ENCODE measurements around the gene TPK1.

TPK1 gene

DNA sequence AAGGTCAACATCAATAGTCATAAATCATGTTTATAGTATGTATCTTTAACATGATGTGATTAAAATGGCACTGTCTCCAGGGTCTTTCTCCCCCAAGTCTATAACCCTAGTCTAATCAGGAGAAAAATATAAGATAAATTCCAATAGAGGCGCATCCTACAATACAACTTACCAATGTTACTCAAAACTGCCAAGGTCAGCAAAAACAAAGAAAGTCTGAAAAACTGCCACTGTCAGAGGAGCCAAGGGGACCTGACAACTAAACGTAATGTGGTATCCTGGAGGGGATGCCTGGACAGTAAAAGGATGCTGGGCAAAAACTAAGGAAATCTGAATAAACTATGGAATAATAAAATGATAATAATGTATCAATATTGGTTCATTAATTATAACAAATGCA is 63.9 kb downstream of the TPK1 start:
- no peak for DNase-seq (ENCODE audit: low read depth)

DNA sequence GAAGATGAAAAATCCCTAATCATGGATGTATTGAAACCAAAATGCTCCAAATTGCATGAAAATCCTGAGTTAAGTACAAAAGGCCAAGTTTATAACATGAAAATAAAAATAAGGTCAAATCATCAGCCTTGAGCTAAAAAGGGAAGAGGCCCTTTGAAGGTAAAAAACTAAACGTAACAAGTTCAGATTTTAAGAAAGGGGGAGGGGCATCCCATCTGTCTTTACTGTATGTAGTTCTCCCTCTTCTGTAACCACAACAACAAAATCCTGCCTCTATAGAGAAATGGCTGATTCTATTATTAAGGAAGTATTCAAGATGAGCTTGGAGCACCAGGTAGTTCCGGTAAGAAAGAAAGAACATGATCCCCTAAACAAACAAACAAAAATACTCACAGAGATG is 64.7 kb downstream of the TPK1 start:
- TF ChIP-seq, protein P1, sequence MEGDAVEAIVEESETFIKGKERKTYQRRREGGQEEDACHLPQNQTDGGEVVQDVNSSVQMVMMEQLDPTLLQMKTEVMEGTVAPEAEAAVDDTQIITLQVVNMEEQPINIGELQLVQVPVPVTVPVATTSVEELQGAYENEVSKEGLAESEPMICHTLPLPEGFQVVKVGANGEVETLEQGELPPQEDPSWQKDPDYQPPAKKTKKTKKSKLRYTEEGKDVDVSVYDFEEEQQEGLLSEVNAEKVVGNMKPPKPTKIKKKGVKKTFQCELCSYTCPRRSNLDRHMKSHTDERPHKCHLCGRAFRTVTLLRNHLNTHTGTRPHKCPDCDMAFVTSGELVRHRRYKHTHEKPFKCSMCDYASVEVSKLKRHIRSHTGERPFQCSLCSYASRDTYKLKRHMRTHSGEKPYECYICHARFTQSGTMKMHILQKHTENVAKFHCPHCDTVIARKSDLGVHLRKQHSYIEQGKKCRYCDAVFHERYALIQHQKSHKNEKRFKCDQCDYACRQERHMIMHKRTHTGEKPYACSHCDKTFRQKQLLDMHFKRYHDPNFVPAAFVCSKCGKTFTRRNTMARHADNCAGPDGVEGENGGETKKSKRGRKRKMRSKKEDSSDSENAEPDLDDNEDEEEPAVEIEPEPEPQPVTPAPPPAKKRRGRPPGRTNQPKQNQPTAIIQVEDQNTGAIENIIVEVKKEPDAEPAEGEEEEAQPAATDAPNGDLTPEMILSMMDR (IDR thresholded peaks at IDR 0.05; ENCODE audit: control insufficient read depth, extremely low read depth, insufficient read depth), result no peak
- no peak for DNase-seq (ENCODE audit: low read depth)
- no peak overlapping the region for H3K4me3 ChIP-seq (ENCODE audit: low read depth, low read length)

More for the DNA sequence above, 63.9 kb downstream of the TPK1 start:
- TF ChIP-seq, protein P1 (IDR thresholded peaks at IDR 0.05; ENCODE audit: control insufficient read depth, extremely low read depth, insufficient read depth), result no peak
- H3K4me3 ChIP-seq (ENCODE audit: low read depth, low read length), result no peak overlapping the region

DNA sequence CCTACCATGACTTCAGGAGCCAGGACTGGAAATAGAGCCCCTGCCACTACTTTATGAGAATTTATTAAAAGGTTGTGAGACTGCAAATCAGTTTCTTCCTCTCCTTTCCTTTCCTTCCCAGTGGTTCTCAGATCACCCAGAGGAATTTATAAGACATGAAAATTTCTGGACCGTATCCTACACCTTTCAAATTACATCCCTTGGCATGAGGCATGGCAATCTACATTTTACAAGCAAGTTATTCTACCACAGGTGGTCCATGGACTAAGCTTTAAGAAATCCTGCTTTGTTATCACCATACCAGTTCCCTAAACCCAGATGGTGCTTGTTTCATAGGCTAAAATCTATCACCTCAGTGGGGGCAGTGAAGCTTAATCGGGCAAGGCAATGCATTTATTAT is 66.5 kb downstream of the TPK1 start:
- H3K4me3 ChIP-seq (ENCODE audit: low read depth, low read length), result no peak overlapping the region
- TF ChIP-seq, protein P1 (IDR thresholded peaks at IDR 0.05; ENCODE audit: control insufficient read depth, extremely low read depth, insufficient read depth), result no peak
- no peak for DNase-seq (ENCODE audit: low read depth)

DNA sequence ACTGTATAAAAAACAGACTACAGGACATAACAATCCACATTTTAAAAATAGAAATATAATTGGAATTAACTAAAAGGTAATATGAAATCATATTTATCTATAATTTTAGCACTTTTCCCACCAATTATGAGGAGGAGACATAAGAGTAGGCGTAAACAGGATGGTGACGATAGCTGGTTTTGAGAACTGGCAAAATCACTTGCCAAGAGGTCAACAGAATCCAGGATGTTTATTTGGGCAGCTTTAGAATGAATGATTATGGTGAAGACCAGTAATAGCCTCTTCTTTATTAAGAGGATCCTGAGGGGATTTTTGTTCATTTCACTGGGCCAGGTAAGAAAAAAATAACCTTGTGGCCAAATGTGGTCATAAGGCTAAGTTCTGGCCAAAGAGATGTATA is 67.2 kb downstream of the TPK1 start:
- no peak for DNase-seq (ENCODE audit: low read depth)
- no peak overlapping the region for H3K4me3 ChIP-seq (ENCODE audit: low read depth, low read length)
- TF ChIP-seq, protein P1 (IDR thresholded peaks at IDR 0.05; ENCODE audit: control insufficient read depth, extremely low read depth, insufficient read depth), result no peak

DNA sequence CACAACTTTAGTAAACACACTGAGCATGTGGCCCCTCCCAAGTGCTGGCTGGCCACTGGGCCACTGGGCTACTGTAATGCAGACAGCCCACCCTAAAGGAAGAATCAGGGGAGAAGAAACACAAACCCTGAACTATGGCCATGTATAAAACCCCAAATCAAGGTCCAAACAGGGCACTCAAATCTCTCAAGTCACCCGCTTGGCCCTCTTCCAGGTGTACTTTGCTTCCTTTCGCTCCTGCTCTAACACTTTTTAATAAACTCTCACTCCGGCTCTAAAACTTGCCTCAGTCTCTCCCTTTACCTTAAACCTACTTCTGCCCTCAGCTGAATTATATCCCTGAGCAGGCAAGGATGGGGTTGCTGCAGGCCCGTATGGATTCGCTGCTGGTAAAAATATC is 72.6 kb downstream of the TPK1 start:
- no peak overlapping the region for H3K4me3 ChIP-seq (ENCODE audit: low read depth, low read length)
- DNase-seq (ENCODE audit: low read depth), result no peak
- TF ChIP-seq, protein P1 (IDR thresholded peaks at IDR 0.05; ENCODE audit: control insufficient read depth, extremely low read depth, insufficient read depth), result no peak

DNA sequence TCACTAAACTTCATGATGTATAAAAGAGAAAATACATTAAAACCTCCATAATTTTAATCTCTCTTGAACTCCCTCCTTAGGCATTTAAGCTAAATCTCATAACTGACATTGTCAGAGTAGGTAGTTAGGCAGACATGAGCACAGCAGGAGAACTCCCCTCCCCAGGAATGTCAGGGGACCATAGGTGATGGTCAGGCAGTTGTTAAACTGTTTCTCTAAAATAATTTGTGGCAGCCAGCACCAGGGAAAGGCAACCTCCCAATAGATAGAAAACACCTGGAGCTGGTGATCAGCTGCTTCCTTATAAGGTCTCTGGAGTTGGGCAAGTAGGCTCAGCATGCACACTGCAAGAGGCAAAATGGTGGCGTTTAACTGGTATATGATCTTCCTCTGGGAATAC is 73.0 kb downstream of the TPK1 start:
- TF ChIP-seq, protein P1 (IDR thresholded peaks at IDR 0.05; ENCODE audit: control insufficient read depth, extremely low read depth, insufficient read depth), result no peak
- no peak for DNase-seq (ENCODE audit: low read depth)

DNA sequence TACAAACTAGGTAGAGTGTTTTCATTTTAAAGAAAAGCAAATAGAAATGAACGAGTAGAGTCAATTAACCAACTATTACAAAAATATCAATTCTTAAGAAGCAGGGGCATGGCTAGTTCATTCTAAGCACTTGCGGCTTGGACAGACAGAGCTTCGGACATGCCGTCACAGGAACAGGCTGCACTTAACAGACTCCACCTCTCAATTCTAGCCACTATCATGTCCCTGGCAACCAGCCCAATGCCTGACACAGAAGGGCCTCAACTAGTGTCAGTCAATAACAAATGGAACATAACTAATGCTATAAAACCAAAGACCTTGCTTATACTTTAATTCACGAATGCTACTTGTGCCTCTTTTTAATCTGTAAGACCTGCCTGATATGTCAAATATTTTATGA is 74.4 kb downstream of the TPK1 start:
- no peak overlapping the region for H3K4me3 ChIP-seq (ENCODE audit: low read depth, low read length)
- TF ChIP-seq, protein P1 (IDR thresholded peaks at IDR 0.05; ENCODE audit: control insufficient read depth, extremely low read depth, insufficient read depth), result no peak
- DNase-seq (ENCODE audit: low read depth), result no peak

More for the DNA sequence above, 73.0 kb downstream of the TPK1 start:
- H3K4me3 ChIP-seq (ENCODE audit: low read depth, low read length), result no peak overlapping the region
